Measurements from ENCODE around the gene CDH5.

Gene CDH5

DNA sequence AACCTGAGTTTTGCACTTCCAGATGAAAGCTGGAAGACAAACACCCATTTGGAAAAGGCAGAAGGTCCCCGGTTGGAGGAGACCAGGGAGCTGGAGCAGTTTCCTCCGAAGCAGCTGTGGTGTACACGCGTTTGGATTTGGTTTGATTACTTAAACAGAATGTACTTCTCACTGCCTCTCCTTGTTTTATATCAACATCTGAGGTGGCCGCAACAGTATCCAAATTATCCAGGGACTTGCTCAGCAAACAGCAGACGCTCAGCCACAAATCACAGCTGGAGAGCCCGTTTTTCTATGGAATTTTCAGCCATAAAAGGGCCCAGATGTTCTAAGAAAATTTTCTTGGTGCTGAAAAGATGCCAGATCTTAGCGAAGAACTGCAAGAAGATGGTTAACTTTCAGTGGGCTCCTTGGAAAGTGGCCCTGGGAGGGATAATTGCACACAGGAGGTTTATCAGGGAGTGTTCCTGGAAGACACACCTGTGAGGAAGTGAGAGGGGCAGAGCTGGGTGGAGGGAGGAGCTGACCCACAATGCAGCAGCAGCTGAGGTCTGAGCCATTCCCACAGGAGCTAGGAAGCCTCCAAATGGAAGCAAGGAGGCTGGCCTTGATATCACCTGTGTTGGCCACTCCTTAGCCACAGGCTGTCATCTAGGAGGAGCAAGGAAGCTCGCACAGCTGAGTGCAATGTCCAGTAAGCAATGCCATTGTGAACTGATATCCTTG lies 28.9 kb upstream of the CDH5 start:
- no peak overlapping the region for H3K4me3 ChIP-seq (replicated peaks in 1 of 2; ENCODE audit: low read depth in 2 of 2, low read length in 2 of 2)
- TF ChIP-seq, protein P1, sequence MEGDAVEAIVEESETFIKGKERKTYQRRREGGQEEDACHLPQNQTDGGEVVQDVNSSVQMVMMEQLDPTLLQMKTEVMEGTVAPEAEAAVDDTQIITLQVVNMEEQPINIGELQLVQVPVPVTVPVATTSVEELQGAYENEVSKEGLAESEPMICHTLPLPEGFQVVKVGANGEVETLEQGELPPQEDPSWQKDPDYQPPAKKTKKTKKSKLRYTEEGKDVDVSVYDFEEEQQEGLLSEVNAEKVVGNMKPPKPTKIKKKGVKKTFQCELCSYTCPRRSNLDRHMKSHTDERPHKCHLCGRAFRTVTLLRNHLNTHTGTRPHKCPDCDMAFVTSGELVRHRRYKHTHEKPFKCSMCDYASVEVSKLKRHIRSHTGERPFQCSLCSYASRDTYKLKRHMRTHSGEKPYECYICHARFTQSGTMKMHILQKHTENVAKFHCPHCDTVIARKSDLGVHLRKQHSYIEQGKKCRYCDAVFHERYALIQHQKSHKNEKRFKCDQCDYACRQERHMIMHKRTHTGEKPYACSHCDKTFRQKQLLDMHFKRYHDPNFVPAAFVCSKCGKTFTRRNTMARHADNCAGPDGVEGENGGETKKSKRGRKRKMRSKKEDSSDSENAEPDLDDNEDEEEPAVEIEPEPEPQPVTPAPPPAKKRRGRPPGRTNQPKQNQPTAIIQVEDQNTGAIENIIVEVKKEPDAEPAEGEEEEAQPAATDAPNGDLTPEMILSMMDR (IDR thresholded peaks at IDR 0.05; ENCODE audit: low read depth, low read length): no peak
- DNase-seq (ENCODE audit: low read depth in 2 of 2): no peak

DNA sequence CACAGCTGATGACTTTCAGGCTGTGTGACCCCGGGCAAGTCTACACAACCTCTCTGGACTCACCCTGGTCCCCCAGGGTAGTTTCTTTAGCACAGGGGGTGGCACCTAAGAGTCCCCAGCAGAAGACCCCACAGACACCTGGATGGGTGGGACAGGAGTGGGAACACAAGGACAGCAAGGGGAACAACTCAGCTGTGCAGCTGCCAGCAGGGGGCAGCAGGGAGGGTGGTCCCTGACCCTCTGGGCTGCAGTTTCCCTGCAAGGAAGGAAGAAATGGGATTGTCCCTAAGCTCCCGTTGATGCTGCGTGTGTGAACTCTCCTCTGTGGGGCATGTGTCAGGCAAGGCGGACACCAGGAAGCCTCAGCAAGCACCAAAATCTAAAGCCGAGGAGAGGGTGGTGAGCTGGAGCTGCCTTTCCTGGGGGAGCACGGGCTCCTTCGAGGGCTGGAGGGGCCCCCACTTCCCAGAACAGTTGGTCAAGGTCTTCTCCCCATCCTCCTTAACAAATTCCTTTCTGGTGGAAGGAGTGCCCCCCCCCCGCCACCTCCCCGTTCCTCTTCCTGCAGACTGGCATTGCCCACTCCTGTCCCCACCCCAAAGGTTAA lies 24.1 kb upstream of the CDH5 start:
- H3K4me3 ChIP-seq (replicated peaks in 1 of 2; ENCODE audit: low read depth in 2 of 2, low read length in 2 of 2): no peak overlapping the region
- TF ChIP-seq, protein P1 (IDR thresholded peaks at IDR 0.05; ENCODE audit: low read depth, low read length): peak; percentile 81
- DNase-seq (ENCODE audit: low read depth in 2 of 2): peak; percentile 31 to 36

DNA sequence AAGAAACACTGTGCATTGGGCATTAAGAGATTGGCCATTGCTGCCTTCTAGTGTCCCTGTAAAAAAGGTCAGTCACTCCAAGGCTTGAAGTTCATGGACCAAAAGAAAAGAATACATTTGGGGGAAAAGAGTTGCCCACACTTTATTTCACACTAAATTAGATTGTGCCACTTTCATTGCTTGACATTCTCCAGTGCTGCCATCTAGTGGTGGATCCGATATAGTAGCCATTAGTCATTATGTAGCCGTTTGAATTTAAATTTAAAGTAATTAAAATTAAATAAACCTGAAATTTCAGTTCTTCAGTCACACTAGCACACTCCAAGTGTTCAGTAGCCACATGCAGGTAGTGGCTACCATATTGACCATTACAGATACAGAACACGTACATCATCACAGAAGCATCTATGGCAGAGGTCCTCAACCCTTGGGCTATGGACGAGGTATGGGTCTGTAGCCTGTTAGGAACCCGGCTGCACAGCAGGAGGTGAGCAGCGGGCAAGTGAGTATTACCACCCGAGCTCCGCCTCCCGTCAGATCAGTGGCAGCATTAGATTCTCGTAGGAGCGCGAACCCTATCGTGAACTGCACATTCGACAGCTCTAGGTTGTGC lies 21.9 kb upstream of the CDH5 start:
- TF ChIP-seq, protein P1 (IDR thresholded peaks at IDR 0.05; ENCODE audit: low read depth, low read length): peak; percentile 65
- peak; percentile 63 to 66 for DNase-seq (ENCODE audit: low read depth in 2 of 2)
- no peak overlapping the region for H3K4me3 ChIP-seq (replicated peaks in 1 of 2; ENCODE audit: low read depth in 2 of 2, low read length in 2 of 2)

DNA sequence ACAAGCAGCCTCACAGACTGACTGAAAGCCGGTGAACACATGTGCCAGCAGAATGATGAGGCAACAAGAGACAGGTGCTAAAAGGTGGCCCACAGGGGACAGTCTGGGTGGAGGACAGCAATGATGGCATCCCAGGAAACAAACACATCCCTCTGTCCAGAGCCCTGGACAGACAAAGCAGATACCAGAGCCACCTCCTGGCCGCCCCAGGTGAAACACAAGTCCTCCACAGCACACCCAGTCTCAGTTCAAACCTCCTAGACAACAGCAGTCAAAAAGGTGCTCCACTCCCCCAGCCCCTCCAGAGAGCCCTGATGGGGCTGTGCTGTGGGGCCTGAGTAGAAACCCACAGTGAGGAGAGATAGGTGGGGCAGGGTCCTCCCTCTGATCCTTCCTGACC lies 20.3 kb upstream of the CDH5 start:
- no peak overlapping the region for H3K4me3 ChIP-seq (replicated peaks in 1 of 2; ENCODE audit: low read depth in 2 of 2, low read length in 2 of 2)
- no peak for DNase-seq (ENCODE audit: low read depth in 2 of 2)
- TF ChIP-seq, protein P1 (IDR thresholded peaks at IDR 0.05; ENCODE audit: low read depth, low read length): no peak

DNA sequence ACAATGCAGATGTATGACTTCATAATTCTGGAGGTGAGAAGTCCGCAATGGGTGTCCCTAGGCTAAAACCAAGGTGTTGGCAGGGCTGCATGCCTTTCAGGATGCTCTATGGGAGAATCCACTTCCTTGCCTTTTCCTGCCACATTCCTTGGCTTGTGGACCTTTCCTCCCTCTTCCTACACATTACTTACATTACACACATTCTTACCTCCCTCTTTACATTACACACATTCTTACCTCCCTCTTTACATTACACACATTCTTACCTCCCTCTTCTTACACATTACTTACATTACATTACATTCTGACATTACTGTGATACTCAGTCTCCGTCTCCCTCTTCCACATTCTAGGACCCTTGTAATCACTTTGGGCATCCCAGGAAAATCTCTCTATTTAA lies 14.2 kb upstream of the CDH5 start:
- no peak overlapping the region for H3K4me3 ChIP-seq (replicated peaks in 1 of 2; ENCODE audit: low read depth in 2 of 2, low read length in 2 of 2)

DNA sequence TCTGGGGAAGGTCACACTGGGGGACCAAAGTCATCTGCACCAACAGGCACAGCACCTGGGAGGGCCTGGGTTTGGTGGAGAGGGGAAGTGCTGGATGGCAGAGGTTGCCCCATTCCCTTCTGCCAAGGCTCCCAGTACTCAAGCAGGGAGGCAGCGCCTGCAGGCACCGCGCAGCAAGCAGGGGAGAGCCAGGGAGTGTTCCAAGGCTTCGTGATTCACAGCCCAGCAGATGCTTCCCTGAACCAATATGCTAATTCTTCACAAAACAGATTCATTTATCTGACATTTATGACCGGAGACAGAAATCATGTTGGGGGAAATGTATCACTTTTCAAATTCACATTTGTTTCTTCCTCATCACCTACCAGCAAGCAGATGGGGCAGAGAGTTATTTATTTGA lies 13.4 kb upstream of the CDH5 start:
- DNase-seq (ENCODE audit: low read depth in 2 of 2): no peak
- TF ChIP-seq, protein P1 (IDR thresholded peaks at IDR 0.05; ENCODE audit: low read depth, low read length): no peak
- no peak overlapping the region for H3K4me3 ChIP-seq (replicated peaks in 1 of 2; ENCODE audit: low read depth in 2 of 2, low read length in 2 of 2)

More for the DNA sequence above, 14.2 kb upstream of the CDH5 start:
- DNase-seq (ENCODE audit: low read depth in 2 of 2): no peak
- TF ChIP-seq, protein P1 (IDR thresholded peaks at IDR 0.05; ENCODE audit: low read depth, low read length): no peak

All from cardiac fibroblast (primary cell).